NCI-H82 treated with DMSO at 0.1 percent for 48 hours (cell line): ENCODE results near the gene ARHGAP15.

ENCODE experiments used
- DNase-seq: peaks from one replicate; lab custom pipeline; 2025; ENCODE audit not compliant: unreplicated experiment; lab: John Stamatoyannopoulos, UW

Gene ARHGAP15

GRCh38 chr2:143169105-143169504 lies 39.9 kb downstream of the ARHGAP15 start:
- DNase-seq: no peak

GRCh38 chr2:143171817-143172216 lies 42.6 kb downstream of the ARHGAP15 start:
- peak; percentile 56 for DNase-seq

GRCh38 chr2:143175438-143175837 lies 46.2 kb downstream of the ARHGAP15 start:
- no peak for DNase-seq

GRCh38 chr2:143176606-143177005 lies 47.4 kb downstream of the ARHGAP15 start:
- DNase-seq: no peak

- DNase-seq: no peak
Observed at GRCh38 chr2:143177096-143177786, 48.0 kb downstream of the ARHGAP15 start.

GRCh38 chr2:143181494-143181893 lies 52.3 kb downstream of the ARHGAP15 start:
- DNase-seq: no peak

- DNase-seq: peak; percentile 49
Observed at GRCh38 chr2:143182649-143183048, 53.4 kb downstream of the ARHGAP15 start.

- DNase-seq: no peak
Observed at GRCh38 chr2:143183804-143184463, 54.7 kb downstream of the ARHGAP15 start.

GRCh38 chr2:143186876-143187275 lies 57.7 kb downstream of the ARHGAP15 start:
- DNase-seq: no peak

- no peak for DNase-seq
Observed at GRCh38 chr2:143190431-143190830, 61.2 kb downstream of the ARHGAP15 start.

GRCh38 chr2:143192106-143192505 lies 62.9 kb downstream of the ARHGAP15 start:
- no peak for DNase-seq

GRCh38 chr2:143192716-143193115 lies 63.5 kb downstream of the ARHGAP15 start:
- DNase-seq: no peak

- DNase-seq: no peak
Observed at GRCh38 chr2:143193121-143193520, 63.9 kb downstream of the ARHGAP15 start.

- DNase-seq: no peak
Observed at GRCh38 chr2:143195511-143195910, 66.3 kb downstream of the ARHGAP15 start.

- DNase-seq: no peak
Observed at GRCh38 chr2:143204062-143204461, 74.8 kb downstream of the ARHGAP15 start.

GRCh38 chr2:143205106-143205764 lies 76.0 kb downstream of the ARHGAP15 start:
- DNase-seq: no peak

- DNase-seq: no peak
Observed at GRCh38 chr2:143209570-143210445, 80.6 kb downstream of the ARHGAP15 start.

- no peak for DNase-seq
Observed at GRCh38 chr2:143210446-143210819, 81.2 kb downstream of the ARHGAP15 start.

- no peak for DNase-seq
Observed at GRCh38 chr2:143217512-143218115, 88.4 kb downstream of the ARHGAP15 start.

GRCh38 chr2:143218621-143219020 lies 89.4 kb downstream of the ARHGAP15 start:
- DNase-seq: no peak

GRCh38 chr2:143219266-143219665 lies 90.0 kb downstream of the ARHGAP15 start:
- DNase-seq: no peak
